ENCODE results near the gene MACC1.

Gene MACC1, protein sequence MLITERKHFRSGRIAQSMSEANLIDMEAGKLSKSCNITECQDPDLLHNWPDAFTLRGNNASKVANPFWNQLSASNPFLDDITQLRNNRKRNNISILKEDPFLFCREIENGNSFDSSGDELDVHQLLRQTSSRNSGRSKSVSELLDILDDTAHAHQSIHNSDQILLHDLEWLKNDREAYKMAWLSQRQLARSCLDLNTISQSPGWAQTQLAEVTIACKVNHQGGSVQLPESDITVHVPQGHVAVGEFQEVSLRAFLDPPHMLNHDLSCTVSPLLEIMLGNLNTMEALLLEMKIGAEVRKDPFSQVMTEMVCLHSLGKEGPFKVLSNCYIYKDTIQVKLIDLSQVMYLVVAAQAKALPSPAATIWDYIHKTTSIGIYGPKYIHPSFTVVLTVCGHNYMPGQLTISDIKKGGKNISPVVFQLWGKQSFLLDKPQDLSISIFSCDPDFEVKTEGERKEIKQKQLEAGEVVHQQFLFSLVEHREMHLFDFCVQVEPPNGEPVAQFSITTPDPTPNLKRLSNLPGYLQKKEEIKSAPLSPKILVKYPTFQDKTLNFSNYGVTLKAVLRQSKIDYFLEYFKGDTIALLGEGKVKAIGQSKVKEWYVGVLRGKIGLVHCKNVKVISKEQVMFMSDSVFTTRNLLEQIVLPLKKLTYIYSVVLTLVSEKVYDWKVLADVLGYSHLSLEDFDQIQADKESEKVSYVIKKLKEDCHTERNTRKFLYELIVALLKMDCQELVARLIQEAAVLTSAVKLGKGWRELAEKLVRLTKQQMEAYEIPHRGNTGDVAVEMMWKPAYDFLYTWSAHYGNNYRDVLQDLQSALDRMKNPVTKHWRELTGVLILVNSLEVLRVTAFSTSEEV

DNA sequence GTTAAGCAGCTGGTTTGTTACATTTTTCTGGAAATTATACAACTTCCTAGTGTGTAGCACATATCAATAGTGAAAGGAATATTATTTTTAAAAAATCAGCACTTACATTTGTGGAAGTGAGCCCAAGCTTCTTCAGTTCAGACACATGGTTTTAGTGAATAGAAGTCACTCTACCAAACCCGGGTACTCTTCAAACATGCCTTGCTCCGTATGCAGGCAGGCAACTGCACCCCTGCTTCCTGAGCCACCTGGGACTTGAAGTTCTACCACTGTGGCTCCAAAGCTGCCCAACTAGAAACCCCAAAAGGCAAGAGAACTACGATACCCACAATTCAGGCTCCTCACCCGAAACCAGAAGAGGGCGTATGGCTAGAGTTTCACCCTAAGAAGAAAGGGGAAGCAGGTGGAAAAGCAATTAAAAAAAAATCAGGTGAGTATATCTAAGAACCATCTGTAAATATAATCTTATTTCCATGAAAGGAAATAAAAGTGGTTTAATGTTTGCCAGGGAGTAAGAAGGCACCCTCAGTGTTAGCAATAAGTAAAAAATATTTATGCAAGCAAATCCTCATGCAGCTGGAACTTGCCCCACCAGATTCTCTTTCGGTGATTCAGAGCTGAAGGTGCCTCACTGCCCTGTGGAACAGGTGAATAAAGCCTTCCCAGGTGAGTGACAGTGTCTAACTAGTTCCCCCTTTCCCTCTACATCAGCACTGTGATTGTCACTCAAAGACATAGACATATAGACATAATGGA, at the start of gene MACC1:
Gene MACC1 (minus strand): TSS at position 192 of the 756 bp plus-strand sequence. CDS start 55,522 bp downstream, outside the sequence.
- peak within 1 kb of the TSS; percentile 10 for H3K27ac ChIP-seq
- TF ChIP-seq, protein P1, sequence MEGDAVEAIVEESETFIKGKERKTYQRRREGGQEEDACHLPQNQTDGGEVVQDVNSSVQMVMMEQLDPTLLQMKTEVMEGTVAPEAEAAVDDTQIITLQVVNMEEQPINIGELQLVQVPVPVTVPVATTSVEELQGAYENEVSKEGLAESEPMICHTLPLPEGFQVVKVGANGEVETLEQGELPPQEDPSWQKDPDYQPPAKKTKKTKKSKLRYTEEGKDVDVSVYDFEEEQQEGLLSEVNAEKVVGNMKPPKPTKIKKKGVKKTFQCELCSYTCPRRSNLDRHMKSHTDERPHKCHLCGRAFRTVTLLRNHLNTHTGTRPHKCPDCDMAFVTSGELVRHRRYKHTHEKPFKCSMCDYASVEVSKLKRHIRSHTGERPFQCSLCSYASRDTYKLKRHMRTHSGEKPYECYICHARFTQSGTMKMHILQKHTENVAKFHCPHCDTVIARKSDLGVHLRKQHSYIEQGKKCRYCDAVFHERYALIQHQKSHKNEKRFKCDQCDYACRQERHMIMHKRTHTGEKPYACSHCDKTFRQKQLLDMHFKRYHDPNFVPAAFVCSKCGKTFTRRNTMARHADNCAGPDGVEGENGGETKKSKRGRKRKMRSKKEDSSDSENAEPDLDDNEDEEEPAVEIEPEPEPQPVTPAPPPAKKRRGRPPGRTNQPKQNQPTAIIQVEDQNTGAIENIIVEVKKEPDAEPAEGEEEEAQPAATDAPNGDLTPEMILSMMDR (conservative IDR thresholded peaks at IDR 0.05), result peak; percentile 23

DNA sequence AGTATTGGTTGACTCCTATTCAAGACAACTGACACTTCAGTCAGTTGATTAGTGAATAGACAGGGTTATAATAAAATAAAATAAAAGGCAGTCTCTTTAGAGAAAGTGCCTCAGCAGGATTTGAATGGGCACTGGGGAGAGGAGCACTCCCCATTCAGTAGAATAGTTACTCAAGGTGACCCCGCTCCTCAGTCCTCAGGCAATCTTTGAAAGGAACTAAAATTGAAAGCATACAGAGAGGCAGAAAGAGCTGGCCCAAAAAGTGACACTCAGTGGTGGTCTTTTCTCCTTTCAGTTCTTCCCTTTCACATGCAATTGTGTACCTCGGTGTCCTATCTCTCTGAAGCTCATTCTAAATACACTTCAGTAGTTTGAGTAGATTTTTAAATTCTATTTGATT, 47.4 kb upstream of the MACC1 start:
- H3K27ac ChIP-seq, result no peak overlapping the region
- TF ChIP-seq, protein P1 (conservative IDR thresholded peaks at IDR 0.05), result no peak

DNA sequence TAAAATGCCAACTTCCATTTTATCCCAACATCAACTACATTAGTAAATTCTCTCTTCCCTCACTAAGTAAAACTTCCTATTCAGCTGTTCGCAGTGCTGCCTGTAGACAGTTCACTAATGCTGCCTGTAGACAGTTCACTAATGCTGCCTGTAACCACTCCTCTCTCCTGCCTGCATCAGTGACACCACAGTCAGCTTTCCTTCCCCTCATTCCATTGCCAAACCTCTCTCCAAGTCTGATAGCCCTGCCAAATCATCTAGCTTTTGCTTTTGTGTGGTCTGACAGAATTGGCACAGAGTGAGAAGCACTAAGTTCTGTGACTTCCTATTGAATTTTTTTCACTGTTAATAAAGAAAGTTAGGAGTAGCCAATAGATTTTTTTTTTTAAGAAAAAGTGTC, 43.0 kb upstream of the MACC1 start:
- TF ChIP-seq, protein P1 (conservative IDR thresholded peaks at IDR 0.05), result no peak
- no peak overlapping the region for H3K27ac ChIP-seq

DNA sequence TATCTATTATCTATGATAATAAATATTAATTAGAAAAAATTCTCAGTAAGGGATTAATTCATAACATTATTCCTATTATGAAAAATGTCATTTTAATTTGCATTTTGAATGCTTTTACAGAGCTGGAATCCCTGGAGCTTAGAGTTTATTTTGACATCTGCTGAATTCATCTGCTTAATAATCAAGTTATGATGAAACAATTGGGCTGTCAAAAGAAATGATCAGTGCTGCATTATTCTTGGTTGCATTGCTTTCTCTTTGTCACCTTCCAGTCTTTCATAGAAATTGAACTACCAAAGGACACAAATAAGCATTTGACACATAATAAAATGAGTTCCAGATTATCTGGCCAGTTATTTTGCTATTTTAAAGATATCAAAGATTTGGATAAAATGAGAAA, 40.0 kb upstream of the MACC1 start:
- TF ChIP-seq, protein P1 (conservative IDR thresholded peaks at IDR 0.05), result no peak

DNA sequence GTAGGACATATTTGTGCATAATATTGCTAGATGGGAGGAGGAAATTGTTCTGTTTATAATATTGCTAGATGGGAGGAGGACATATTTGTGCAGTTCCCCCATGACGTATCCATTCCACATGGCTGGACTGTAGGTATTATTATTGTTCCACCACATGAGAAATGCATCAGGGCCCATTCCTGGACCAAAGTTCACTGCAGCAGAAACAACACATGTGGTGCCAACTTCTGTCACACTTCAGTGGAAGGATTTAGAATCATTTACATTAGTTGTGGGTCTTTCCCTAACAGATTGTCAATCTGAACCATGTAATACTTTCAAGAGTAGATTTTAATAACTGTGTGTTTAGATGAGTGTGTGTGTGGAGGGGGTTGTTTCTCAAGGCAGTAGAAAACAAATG, 32.7 kb upstream of the MACC1 start:
- H3K27ac ChIP-seq, result no peak overlapping the region
- TF ChIP-seq, protein P1 (conservative IDR thresholded peaks at IDR 0.05), result no peak

More for the DNA sequence above, 40.0 kb upstream of the MACC1 start:
- no peak overlapping the region for H3K27ac ChIP-seq

DNA sequence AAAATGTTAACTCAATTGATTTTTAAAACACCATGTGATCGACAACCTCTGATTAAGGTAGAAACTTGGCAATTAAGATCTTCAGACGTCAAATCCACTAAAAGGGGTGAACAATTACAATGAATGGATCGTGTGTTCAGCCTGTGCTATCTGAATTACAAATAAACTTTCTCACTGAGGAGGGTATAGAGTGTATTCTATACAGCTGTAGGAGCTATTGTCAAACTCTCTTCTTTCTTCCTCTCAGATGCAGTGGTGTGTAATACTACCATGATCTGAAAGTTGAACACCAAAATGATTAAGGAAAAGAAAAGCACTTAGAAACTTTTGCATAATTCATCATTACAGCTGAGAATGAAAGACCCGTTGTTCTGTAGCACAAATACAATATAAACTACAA, 32.2 kb upstream of the MACC1 start:
- TF ChIP-seq, protein P1 (conservative IDR thresholded peaks at IDR 0.05), result no peak

More for the DNA sequence above, 32.2 kb upstream of the MACC1 start:
- no peak overlapping the region for H3K27ac ChIP-seq

Measured in VCaP (cell line).